ENCODE data around the gene MASP2.
"Not testable (repeated sequence)": the region's sequence is repeated elsewhere in the genome, so short reads cannot be mapped to it uniquely, and the experiment has no call there.

MASP2 gene

DNA sequence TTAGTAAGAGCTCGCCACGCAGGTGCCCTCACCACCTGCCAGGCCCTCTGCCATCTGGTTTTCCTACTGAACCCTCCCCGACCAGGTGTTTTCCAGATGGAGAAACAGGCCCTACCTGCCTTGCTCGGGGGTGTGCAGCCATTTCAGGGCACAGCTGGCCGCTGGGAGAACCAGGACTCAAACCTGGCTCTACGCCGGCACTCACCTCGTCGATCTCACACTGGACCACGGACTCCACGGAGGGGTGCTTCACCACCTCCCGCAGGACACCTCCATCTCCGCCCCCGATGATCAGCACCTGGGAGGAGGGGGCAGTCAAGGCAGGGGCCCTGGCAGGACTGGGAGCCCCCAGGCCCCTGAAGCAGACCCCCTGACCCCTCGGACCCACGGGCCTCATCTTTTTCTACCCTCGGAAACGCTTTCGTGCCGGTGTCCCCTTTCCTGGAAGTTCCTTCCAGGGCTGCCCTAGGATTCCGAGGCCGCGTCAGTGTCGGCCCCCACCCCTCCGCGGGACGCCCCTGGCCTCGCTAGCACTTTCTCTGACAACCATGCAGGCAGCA lies 11.6 kb upstream of the MASP2 start:
- DNase-seq (ENCODE audit: low read depth, low spot score) = no peak

DNA sequence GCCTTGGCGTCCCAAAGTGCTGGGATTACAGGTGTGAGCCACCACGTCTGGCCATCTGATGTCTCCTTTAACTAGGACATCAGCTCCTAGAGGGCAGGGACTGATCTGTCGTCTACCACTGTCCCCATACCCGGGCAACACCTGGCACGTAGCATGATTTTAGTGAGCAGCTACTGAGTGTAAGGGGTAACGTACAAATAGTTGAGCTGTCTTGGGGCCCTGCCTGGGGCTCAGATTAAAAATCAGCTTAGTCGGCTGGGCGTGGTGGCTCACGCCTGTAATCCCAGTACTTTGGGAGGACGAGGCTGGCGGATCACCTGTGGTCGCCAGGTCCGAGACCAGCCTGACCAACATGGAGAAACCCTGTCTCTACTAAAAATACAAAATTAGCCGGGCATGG lies 11.0 kb upstream of the MASP2 start:
- no peak for DNase-seq (ENCODE audit: low read depth, low spot score)

DNA sequence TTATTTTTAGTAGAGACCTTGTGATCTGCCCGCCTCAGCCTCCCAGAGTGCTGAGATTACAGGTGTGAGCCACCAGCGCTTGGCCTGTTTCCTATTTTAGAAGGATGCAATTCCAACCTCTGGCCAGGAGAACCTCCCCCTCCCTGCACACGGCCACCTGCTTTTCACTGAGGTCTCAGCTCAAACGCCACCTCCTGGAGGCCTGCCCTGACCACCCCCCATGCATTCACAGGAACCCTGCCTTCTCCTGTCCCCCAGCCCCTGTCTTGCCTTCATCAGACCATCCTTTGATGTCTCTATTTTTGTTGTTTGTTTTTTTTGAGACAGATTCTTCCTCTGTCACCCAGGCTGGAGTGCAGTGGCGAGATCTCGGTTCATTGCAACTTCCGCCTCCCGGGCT lies 10.4 kb upstream of the MASP2 start:
- DNase-seq (ENCODE audit: low read depth, low spot score) = no peak

DNA sequence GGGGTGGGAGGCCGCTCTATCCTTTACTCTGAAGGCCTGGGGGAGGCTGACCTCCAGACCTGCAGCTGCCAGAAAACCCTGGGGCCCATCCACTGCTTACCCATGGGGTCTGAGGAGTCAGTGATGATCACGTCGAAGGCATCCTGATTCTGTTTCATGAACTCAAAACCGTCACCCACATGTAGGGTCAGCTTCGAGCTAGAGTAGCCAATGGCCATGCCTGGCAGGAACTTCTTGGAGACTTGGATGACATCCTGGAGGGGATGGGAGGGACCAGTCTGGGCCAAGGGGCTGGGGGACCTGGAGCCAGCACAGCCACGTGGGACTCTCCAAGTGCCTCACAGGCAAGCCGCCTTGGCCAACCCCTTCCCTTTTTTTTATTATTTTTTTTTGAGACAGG lies 9.5 kb upstream of the MASP2 start:
- DNase-seq (ENCODE audit: low read depth, low spot score) = no peak

DNA sequence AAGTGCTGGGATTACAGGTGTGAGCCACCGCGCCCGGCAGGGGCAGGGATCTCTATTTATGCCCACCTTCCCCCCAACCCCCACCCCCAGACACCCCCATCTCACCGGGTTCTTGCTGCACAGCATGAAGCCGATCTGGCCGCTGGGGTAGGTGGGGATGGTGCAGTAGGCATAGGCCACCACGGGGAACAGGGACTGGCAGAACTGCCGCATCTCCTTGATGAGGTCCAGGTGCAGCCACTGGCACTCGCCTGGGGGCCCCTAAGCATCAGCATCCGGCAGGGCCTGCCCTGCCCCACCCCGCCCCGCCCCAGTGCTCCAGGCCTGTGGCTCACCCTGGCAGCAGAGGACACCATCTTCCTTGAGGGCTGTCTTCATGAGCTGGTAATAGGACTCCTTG lies 8.6 kb upstream of the MASP2 start:
- no peak for DNase-seq (ENCODE audit: low read depth, low spot score)

DNA sequence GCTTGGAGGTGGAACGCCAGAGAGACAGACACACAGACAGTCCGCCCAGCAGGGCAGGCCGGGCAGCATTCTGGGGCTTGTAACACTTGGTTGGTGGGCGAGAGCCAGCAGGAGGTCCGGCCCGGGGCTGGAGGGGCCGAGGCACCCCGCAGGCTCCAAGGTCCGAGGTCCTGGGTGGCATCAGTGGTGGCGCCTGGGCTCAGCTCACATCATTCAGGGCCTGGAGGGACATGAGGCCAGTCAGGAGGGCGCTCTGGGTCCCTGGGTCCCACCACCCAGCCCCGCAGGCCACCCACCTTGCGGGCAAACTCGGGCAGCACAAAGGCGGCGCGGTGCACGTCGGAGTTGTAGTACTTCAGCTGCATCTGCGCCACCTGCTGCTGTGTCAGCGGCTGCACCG lies 7.6 kb upstream of the MASP2 start:
- DNase-seq (ENCODE audit: low read depth, low spot score) = no peak

DNA sequence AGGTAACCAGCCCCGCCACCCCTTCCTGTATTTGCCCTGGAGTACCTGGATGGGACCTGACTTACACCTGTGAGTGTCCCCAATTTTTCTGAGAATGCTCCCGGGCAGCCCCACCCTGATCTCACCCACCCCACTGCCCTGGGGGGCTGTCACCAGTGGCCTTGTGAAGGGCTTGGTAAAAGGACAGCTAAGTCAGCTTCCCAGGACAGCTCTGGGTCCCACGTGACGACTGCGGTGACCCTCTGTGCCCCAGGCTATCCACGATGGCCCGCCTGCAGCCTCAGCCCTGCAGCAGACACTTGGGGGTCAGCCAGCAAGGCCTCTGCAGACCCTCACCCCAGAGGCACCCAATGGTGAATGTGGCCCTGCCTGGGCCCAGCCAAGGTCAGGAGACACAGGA lies 7.1 kb upstream of the MASP2 start:
- DNase-seq (ENCODE audit: low read depth, low spot score) = no peak

DNA sequence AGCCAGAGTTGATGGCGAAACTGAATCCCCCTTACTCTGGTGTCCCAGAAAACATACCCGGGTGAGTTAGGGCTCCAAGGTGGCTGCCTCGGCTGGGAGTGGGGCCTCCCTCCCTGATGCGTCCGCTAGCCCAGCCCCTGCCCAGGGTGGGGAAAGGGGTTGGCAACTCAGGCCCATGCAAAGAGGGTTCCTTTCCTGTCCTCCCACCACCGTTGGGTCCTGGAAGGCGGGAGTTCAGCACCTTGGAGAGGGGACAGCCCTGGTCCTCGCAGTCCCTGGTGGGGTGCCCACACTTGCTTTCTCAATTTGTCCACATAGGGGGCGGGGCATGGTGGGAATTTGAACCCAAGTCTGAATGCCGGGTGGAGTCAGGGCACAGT lies 6.7 kb upstream of the MASP2 start:
- DNase-seq (ENCODE audit: low read depth, low spot score) = no peak

DNA sequence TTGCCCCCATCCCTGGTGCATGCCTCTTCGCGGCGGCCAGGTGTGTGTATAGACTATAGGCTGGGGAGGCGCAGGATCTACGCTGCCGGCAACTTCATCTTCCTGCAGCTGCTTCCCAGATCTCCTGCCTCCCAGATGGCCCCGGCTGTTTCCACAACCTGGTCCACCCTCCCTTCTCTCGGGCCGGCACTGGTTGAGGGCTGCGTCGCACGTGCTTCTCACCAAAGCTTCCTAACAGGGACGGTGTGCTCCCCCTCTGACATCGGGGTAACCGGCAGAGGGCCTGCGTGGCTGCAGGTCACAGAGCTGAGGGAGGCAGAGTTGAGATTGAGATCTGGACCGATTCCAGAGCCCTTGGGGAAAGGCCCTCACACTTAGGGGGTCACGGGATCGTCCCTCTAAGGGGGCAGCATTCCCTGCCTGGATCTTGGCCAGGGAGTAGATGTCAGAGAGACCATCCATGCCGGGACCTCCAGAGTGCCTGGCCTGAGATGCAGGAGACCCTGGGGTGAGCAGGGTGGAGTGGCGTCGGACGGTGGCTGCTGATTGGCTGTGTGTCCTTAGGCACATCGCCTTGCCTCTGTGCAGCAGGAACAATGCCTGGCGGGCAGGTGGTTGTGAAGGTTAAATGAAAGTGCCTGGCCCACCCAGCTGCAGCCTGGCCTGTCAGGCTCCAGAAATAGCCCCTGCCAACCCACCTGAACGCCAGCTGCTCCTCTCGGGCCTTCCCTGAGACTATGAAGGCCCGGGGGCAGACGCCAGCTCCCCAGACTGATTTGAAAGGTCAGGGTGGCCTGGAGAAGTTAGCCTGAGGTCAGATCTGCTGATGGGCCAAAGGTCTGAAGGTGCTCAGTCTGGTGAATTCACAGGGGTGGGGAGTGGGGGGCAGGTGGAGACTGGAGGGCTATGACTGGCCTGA lies 6.1 kb upstream of the MASP2 start:
- no peak for DNase-seq (ENCODE audit: low read depth, low spot score)

DNA sequence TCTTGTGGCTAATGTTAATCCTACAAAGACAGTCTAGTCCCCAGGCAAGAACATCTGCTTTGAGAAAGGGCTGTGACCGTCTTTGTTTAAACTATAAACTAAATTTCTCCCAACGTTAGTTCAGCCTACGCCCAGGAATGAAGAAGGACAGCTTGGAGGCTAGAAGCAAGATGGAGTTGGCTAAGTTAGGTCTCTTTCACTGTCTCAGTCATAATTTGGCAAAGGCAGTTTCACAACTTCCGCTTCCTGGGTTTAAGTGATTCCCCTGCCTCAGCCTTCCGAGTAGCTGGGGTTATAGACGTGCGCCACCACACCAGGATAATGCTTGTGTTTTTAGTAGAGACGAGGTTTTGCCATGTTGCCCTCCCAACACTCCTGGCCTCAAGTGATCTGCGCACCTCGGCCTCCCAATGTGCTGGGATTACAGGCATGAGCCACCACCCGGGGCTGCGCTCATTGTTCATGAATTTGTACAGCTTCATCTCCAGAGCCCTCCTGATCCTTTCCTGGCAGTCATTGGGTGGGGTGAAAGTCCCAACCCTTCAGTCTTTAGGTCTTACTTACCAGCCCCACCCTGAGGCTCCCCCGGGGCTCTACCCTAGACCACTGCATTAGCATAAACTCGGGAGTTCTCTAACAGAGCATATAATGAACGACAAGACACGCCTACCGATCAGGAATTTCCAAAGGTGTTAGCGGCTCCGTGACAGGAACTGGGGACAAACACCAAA lies 4.9 kb upstream of the MASP2 start:
- no peak for DNase-seq (ENCODE audit: low read depth, low spot score)

DNA sequence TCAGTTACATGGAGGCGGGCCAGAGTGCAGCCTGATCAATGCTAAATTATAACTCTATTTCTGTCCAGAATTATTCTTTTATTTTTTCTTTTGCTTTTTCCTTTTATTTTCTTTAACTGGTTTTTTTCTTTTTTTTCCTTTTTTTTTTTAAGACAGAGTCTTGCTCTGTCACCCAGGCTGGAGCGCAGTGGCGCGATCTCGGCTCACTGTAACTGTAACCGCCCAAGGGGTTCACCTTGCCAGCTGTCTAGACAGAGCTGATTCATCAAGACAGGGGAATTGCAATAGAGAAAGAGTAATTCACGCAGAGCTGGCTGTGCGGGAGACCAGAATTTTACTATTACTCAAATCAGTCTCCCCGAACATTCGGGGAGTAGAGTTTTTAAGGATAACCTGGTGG lies 4.1 kb upstream of the MASP2 start:
- not testable (repeated sequence) for DNase-seq (ENCODE audit: low read depth, low spot score)

DNA sequence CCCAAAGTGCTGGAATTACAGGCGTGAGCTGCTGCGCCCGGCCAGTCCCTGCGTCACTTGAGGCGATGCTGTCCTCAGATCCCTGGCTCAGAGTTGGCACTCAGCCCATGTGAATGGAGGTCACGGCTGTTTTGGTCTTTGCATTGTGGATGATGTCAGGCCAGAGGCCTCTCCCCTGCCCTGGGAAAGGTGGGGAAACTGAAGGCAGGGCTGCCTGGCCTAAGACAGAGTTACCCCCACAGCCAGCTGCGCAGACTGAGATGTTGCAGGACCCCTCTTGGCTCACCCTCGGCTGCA lies 821 bp downstream of the MASP2 start:
- no peak for DNase-seq (ENCODE audit: low read depth, low spot score)

DNA sequence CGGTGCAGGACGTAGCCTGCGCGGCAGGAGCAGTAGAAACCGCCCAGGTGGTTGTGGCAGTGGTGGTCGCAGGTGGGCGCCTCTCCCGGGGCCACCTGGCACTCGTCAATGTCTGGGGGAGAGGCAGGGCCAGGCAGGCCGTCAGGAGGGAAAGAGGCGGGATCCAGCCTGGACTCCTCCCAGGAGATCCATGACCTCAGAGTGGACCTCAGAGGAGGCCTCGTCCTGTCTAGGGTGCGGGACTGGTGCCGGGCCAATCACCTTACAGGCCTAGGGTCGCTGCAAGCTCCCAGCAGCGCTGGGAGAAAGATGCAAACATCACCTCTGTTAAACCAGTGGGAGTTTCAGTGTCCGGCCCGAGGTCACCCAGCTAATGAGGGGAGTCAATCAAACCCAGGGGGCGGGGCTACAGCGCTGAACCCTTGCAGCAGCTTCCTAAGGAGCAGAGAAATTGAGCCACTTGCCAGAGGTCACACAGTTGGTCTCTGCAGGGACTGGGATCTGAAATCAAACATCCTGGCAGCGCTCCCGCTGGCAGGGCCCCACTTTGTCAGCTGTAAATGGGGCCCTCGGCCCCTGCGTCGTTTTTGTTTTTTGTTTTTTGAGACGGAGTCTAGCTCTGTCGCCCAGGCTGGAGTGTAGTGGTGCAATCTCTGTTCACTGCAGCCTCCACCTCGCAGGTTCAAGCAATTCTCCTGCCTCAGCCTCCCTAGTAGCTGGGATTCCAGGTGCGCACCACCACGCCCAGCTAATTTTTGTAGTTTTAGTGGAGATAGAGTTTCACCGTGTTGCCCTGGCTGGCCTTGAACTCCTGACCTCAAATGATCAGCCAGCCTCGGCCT lies 1.4 kb downstream of the MASP2 start:
- no peak for DNase-seq (ENCODE audit: low read depth, low spot score)

DNA sequence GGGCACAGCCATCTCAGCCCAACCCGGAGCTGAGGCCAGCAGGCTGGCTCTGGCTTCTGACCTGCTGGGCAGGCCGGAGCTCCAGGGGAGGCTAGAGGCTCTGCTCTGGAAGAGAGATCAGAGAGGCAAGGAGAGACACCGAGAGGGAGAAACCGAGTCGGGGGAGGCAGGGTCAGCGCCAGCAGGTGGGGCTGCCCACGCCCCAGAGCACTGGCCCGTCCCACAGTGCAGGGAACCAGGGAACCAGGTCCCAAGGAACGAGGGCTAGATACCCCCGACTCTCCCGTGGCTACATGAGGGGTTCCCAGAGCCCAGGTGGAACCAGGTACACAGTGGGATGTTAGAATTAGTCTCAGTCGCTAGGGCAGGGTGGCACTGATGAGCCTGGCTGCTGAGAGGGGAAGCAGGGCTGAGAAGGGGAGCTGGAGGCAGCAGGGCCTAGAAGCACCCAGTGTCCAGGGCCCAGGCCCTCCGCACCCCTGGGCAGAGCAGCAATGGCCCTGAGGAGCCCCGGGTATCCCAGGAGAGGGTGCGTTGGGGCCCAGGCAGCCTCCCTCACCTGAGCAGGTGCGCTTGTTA lies 2.1 kb downstream of the MASP2 start:
- DNase-seq (ENCODE audit: low read depth, low spot score) = no peak

DNA sequence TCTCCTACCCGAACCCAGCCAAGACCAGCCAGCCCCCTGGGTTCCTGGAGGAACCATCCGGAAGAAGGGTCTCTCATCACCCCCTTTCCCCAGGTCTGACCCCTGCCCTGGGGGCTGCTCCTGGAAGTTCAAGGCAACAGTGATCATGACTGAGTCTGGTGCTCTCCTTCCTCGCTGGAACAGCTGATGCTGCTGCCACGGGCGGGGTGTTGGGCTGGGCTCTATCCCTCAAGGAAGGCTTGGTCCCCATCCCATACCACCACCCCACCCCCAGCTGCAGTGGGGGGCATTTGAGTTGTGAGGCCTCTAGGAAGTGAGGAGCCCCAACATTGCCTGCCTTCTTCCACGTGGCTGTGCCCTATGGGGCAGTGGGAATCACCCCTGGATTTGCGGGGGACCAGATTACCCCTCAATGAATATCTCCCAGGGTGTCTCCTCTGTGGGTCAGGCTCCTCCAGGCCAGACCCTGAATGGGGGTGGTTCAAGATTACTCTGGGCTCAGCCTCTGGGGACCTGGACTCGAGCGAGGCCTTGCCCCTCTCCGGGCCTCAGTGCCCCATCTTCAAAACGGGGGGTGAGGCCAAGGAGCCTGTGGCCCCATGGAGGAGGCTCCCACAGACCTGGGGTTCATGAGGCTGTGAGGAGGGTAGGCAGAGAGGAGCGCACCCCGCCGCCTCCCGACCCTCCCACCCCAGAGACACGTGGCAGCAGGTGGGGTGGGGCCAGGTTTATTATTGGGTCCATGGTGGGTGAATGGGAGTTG lies 2.8 kb downstream of the MASP2 start:
- no peak for DNase-seq (ENCODE audit: low read depth, low spot score)

DNA sequence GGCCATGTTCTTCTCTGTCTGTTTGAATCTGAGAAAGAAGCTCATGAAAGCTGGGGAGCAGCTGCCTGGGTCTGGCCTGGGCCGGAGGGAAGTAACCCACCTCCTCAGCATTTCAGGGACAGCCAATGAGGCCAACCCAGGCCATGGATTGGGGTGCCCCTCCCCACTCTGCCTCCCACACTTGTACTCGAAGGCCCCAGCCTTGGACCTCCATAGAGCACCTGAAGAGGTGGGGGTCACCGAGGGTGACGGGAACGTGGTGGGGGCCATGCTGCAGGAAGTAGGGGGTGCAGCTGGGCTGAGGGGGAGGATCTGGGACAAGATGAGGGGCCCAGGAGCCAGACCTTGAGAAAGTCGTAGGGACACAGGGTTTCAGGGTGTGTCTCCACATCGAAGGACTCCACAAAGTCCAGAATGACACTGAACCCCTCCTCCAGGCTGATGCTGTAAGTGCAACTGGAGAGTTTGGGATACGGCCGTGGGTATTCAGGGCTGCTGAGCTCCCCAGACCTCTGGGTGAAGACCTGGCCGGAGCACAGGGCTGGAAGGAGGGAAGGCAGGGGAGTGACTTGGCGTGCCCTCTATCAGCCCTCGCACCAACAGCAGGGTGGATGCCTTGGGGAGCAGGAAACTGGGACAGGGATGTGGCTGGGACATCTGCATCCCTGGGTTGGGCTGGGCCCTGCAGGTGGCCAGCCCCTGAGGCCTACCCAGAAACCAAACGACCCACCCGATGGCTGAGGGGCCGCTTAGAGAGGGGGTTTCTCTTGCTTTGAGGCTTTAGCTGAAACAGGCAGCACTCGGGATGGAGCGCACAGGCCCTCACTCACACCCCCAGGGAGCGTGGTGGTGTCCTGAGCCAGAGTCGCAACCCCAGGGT lies 3.8 kb downstream of the MASP2 start:
- no peak for DNase-seq (ENCODE audit: low read depth, low spot score)

DNA sequence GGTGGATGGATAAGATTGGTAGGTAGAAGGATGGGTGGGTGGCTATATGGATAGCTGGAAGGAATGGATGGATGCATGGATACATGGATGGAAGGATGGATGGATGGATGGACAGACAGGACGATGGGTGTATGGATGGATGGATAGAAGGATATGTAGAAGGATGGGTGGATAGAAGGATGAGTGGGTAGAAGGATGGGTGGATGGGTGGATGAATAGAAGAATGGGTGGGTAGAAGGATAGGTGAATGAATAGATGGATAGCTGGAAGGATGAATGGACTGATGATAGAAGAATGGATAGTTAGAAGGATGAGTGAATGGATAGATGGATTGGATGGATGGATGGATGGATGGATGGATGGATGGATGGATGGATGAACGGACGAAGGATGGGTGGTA lies 5.0 kb downstream of the MASP2 start:
- no peak for DNase-seq (ENCODE audit: low read depth, low spot score)

DNA sequence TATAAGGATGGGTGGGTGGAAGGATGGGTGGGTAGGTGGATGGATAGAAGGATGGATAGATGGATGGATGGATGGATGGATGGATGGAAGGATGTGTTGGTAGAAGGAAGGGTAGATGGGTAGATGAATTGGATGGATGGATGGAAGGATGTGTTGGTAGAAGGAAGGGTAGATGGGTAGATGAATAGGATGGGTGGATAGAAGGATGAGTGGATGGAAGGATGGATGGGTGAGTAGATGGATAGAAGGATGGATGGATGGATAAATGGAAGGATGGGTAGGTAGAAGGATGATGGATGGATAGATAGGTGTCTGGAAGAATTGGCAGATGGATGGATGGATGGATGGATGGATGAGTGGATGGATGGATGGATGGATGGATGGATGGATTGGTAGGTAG lies 6.0 kb downstream of the MASP2 start:
- DNase-seq (ENCODE audit: low read depth, low spot score) = no peak

DNA sequence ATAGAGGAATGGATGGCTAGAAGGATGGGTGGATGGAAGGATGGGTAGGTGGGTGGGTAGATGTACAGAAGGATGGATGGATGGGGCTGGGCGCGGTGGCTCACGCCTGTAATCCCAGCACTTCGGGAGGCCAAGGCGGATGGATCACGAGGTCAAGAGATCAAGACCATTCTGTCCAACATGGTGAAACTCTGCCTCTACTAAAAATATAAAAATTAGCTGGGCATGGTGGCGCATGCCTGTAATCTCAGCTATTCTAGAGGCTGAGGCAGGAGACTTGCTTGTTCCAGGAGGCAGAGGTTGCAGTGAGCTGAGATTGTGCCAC lies 7.0 kb downstream of the MASP2 start:
- not testable (repeated sequence) for DNase-seq (ENCODE audit: low read depth, low spot score)

All from smooth muscle cell of the brain vasculature (primary cell).